Epithelial cell of proximal tubule (primary cell): ENCODE data around the gene SLC27A2. TPM values are rescaled to one million over a fixed set of nuclear protein-coding genes. Genes with fewer than 3 reads are reported as not detected.

Experiments
- DNase-seq: peaks from one replicate; pipeline ENCODE4 v3.0.0-alpha.2; 2011; ENCODE audit warnings: low read depth
- H3K4me3 ChIP-seq: 2 replicates; pipeline ENCODE4 v1.5.1; 2011; ENCODE audit warnings: low read depth, mild to moderate bottlenecking, low read length
- total RNA-seq: library from RNA; depleted of rRNA; stranded (reverse); fragments of >200 nt; gene quantifications from 2 replicates; pipeline ENCODE4 v1.2.3, GENCODE V29; 2015
- TF ChIP-seq, protein P1 (sequence below): conservative IDR thresholded peaks from 2 replicates; pipeline ENCODE4 v1.5.1; 2012; ENCODE audit warnings: low read depth, mild to moderate bottlenecking, low read length

The SLC27A2 gene
- total RNA-seq, 1 donor from 2014 or later: 6.2 TPM

DNA sequence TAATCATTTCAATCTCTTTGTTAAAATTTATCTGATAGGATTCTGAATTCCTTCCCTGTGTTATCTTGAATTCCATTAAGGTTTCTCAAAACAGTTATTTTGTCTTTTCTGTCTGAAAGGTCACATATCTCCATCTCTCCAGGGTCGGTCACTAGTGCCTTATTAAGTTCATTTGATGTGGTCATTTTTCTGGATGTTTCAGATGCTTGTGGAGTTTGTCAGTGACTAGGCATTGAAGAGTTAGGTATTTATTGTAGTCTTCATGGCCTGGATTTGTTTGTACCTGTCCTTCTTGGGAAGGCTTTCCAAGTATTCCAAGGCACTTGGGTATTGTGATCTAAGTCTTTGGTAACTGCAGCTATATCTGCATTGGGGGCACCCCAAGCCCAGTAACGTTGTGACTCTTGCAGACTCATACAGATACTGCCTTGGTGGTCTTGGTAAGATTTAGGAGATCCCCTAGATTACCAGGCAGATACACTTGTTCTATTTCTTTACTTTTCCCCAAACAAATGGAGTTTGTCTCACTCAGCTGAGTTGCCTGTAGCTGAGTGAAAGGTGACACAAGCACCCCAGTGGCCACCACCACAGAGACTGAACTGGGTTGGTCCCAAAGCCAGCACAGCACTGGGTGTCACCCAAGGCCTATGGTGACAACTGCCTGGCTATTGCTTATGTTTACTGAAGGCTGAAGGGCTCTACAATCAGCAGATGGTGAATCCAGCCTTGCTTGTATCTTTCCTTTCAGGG, 18.9 kb upstream of the SLC27A2 start:
- no peak overlapping the region for H3K4me3 ChIP-seq
- TF ChIP-seq, protein P1, sequence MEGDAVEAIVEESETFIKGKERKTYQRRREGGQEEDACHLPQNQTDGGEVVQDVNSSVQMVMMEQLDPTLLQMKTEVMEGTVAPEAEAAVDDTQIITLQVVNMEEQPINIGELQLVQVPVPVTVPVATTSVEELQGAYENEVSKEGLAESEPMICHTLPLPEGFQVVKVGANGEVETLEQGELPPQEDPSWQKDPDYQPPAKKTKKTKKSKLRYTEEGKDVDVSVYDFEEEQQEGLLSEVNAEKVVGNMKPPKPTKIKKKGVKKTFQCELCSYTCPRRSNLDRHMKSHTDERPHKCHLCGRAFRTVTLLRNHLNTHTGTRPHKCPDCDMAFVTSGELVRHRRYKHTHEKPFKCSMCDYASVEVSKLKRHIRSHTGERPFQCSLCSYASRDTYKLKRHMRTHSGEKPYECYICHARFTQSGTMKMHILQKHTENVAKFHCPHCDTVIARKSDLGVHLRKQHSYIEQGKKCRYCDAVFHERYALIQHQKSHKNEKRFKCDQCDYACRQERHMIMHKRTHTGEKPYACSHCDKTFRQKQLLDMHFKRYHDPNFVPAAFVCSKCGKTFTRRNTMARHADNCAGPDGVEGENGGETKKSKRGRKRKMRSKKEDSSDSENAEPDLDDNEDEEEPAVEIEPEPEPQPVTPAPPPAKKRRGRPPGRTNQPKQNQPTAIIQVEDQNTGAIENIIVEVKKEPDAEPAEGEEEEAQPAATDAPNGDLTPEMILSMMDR: no peak
- DNase-seq: no peak

DNA sequence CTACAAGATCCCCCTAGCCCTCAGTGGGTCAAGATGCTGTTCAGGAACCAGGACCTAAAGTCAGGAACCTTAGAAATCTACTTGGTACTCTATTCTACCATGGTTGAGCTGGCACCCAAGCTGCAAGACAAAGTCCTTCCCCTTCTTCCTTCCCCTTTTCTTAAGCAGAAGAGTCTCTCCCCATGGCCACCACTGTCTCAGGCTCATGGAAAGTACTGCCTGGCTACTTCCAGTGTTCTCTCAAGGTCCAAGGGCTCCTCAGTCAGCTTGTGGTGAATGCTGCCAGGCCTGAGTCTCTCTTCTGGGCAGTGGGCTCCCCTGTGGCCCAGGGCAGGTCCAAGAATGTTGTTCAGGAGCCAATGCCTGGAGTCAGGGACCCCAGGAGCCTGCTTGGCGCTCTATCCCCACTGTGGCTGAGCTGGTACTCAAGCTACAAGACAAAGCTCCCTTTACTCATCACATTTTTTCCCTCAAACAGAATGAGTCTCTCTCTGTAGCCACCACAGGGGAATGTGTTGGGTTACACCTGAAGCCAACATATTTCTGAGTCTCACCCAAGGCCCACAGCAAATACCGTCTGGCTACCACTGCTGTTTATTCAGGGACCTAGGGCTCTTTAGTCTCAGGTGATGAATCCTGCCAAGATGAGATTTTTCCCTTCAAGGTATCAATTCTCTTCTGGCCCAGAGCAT, 18.1 kb upstream of the SLC27A2 start:
- H3K4me3 ChIP-seq: no peak overlapping the region
- TF ChIP-seq, protein P1: no peak
- no peak for DNase-seq

DNA sequence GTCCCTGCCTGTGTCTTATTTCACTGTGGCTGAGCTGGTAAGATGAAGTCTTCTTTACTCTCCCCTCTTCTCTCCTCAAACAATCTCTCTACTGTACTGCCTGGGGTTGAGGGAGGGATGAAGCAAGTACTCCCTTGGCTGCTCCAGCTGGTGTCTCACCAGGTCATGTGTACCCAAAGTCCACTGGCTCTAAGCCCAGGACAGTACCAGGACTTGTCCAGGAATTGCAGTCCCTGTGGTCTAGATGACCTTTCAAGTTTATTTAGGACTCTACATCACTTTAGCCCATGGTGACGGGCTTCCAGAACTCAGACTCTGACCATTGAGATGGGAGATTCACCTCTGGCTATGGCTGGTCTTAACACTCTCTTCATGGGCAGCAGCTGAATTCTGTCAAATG, 17.5 kb upstream of the SLC27A2 start:
- TF ChIP-seq, protein P1: no peak
- no peak overlapping the region for H3K4me3 ChIP-seq
- DNase-seq: no peak

DNA sequence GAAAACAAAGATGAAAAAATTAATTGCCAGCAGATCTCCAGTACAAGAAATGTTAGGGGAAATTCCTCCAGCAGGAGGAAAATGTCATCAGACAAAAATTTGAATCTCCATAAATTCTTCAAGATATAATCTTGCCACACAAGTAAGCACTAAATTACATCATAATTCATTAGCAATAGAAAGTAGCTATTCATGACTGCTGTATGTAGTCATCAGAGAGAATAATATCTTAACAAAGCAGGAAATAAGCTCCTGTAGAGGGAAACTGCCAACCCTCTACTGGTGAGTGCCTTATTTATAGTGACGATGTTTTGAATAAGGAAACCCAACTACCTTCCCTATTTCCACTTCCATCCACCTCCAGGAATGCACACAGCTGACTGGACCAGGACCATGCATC, 15.8 kb upstream of the SLC27A2 start:
- no peak for DNase-seq
- no peak overlapping the region for H3K4me3 ChIP-seq
- TF ChIP-seq, protein P1: no peak

DNA sequence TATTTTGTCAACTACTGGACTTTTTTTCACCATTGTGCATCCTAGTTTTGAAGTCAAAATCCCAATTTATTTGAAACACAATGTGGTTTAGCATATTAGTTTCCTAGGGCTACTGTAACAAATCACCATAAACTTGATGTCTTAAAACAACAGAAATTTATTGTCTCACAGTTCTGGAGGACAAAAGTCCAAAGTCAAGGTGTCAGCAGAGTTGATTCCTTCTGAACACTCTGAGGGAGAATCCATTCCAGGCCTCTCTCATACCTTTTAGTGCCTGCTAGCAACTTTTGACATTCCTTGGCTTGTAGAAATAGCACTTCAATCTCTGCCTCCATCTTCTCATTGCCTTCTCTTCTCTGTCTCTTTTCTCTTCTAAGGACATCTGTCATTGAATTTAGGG, 14.9 kb upstream of the SLC27A2 start:
- DNase-seq: no peak
- H3K4me3 ChIP-seq: no peak overlapping the region
- TF ChIP-seq, protein P1: no peak

DNA sequence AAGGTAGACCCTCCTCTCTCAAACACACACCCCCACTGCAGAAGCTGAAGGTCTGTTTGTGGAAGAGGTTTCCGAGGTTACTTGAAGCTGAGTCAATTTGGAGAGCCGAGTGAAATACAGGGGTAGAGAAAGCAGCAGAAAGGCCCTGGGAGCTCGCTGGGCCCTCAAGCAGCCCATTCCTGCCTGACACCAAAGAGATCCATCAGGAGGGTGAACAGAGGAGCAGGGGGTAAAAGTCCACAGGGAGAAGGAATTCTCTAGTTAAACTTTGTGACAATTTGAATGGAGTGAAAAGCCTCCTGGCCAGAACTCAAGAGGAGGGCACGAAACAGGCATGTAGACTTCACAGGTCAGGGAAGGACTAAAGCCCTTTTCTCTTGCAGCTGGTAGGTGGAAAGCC, 13.6 kb upstream of the SLC27A2 start:
- H3K4me3 ChIP-seq: no peak overlapping the region
- no peak for DNase-seq
- TF ChIP-seq, protein P1: no peak
